ENCODE measurements around the gene ZDHHC14. TPM values are rescaled to one million over a fixed set of nuclear protein-coding genes. Genes with fewer than 3 reads are reported as not detected.

ZDHHC14 gene
- total RNA-seq, 2 experiments from 2014 or later, result 1.3 to 1.6 TPM

DNA sequence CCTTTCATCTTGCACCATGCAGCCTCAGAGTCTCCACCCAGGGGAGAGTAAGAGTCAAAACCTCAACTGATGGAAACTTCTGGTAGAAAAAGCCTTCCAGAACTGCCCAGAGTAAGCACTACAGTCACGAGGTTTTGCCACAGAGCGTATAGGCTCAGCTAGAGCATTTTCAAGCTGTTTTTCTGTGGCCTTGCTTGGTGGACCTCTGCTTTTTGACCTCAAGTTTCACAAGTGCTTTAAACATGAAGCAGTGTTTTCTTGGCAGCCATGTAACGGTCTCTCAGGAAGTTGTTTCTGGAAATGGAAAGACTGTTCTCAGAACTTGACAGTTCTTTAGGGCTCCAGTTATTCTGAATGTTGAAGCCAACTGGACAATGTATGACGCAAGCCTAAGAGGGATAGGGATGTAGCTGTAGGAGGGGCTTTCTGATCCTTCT lies 146.5 kb downstream of the ZDHHC14 start:
- intact Hi-C loops (cut with DNase I, micrococcal nuclease), result no loop called here

DNA sequence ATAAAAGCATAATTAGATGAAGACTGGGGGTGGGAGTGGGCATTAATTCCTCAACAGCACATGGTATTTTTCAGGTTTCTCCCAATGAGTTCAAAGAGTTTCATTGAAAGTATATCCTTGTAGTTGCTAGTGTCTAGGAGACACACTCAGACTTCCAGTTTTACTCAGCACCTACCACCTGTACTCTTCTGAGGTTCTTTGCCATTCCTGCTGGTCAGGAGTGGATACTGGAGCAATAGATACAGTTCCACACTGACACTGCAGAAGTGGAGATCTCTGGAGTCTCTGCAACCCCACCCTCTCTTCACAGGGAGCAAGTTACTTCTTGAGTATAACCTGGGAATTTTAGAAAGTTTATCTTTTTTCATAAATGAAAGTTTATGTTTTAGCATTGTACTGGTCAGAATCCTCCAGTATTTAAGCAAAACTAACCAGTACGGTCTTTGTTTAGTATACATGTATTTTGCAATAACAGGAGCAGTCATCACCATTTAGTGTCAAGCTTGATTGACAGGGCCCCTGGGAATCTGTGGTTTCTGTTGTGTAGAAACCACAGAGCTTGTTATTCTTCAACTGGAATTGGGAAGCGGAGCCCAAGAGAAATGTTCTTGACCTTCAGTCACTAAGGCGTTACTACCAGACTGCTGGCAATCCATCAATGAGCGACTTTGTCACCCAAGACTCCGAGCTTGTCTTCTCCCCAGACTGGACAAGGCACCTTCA lies 148.1 kb downstream of the ZDHHC14 start:
- Histone ChIP-seq H3K4me3 (ENCODE audit: low read length) (no peak overlapping the region), H3K4me1 (ENCODE audit: insufficient read depth, low read length) (peaks cover 18% of the 10 kb centered on the region), H3K9me3 (ENCODE audit: control insufficient read depth in 1 of 2, insufficient read depth in 1 of 2, low read length in 2 of 2) (no peaks in the 10 kb centered on the region), H3K27ac (ENCODE audit: low read depth in 1 of 2, low read length in 2 of 2) (no peak overlapping the region), H3K27me3 (ENCODE audit: control insufficient read depth in 1 of 2, insufficient read depth in 2 of 2, low read length in 2 of 2) (no peaks in the 10 kb centered on the region), H3K36me3 (ENCODE audit: insufficient read depth, low read length) (no peaks in the 10 kb centered on the region)
- no peak for TF ChIP-seq CTCF (IDR thresholded peaks at IDR 0.05)
- DNase-seq (no peak), ATAC-seq (ENCODE audit: poor library complexity) (no peak)
- Mint-ChIP-seq H3K4me3 (no peak overlapping the region), H3K27me3 (no peaks in the 10 kb centered on the region), H3K27ac (no peak overlapping the region), H3K9me3 (no peaks in the 10 kb centered on the region), H3K4me1 (ENCODE audit: low read depth) (peaks cover 13% of the 10 kb centered on the region), H3K36me3 (ENCODE audit: low read depth) (no peaks in the 10 kb centered on the region)
- CTCF ChIA-PET, result no interaction called here
- POLR2A ChIA-PET, result no interaction called here
- intact Hi-C loops (cut with DNase I, micrococcal nuclease), result no loop called here

More for the DNA sequence above, 146.5 kb downstream of the ZDHHC14 start:
- H3K27ac ChIP-seq (ENCODE audit: low read depth in 1 of 2, low read length in 2 of 2), result no peak overlapping the region
- ATAC-seq (ENCODE audit: poor library complexity) (peak; percentile 54), DNase-seq (peak in 2 of 14 experiments; percentile 26 to 27)
- Mint-ChIP-seq H3K4me1 (ENCODE audit: low read depth) (peaks cover 13% of the 10 kb centered on the region), H3K9me3 (no peaks in the 10 kb centered on the region), H3K27me3 (no peaks in the 10 kb centered on the region), H3K4me3 (no peak overlapping the region), H3K27ac (peak overlapping the region; percentile 13), H3K36me3 (ENCODE audit: low read depth) (no peaks in the 10 kb centered on the region)
- H3K9me3 ChIP-seq (ENCODE audit: control insufficient read depth in 1 of 2, insufficient read depth in 1 of 2, low read length in 2 of 2), result no peaks in the 10 kb centered on the region
- ChIA-PET CTCF (no interaction called here), POLR2A (interaction anchor here (1.2 kb wide), 1 partner anchor 9 kb away, joined by 3 read pairs; no protein-coding TSS in a partner anchor)
- TF ChIP-seq CTCF (IDR thresholded peaks at IDR 0.05), result no peak
- H3K27me3 ChIP-seq (ENCODE audit: control insufficient read depth in 1 of 2, insufficient read depth in 2 of 2, low read length in 2 of 2), result no peaks in the 10 kb centered on the region
- no peak overlapping the region for H3K4me3 ChIP-seq (ENCODE audit: low read length)
- no peaks in the 10 kb centered on the region for H3K36me3 ChIP-seq (ENCODE audit: insufficient read depth, low read length)
- H3K4me1 ChIP-seq (ENCODE audit: insufficient read depth, low read length), result peaks cover 13% of the 10 kb centered on the region

DNA sequence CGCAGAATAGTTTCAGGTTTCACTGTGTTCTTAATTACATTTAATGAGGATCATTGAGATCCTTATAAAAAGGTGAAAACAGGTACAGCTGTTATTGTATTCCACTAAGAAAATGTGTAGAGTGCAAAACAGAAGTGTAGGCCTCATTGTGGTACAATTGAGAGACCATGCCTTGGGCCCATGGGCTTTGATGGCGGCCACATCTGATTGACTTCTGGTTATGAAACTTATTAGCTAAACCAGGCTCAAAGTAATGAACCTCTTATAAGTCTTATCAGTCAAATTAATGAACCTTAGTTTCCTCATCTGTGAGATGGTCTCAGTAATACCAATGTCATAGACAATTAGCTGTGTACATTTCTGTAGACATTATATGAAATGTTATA lies 148.7 kb downstream of the ZDHHC14 start:
- Histone ChIP-seq H3K9me3 (ENCODE audit: control insufficient read depth in 1 of 2, insufficient read depth in 1 of 2, low read length in 2 of 2) (no peaks in the 10 kb centered on the region), H3K27ac (ENCODE audit: low read depth in 1 of 2, low read length in 2 of 2) (no peak overlapping the region), H3K27me3 (ENCODE audit: control insufficient read depth in 1 of 2, insufficient read depth in 2 of 2, low read length in 2 of 2) (no peaks in the 10 kb centered on the region), H3K4me3 (ENCODE audit: low read length) (no peak overlapping the region), H3K4me1 (ENCODE audit: insufficient read depth, low read length) (peaks cover 21% of the 10 kb centered on the region), H3K36me3 (ENCODE audit: insufficient read depth, low read length) (no peaks in the 10 kb centered on the region)
- H3K4me1 Mint-ChIP-seq (ENCODE audit: low read depth), result peaks cover 15% of the 10 kb centered on the region
- TF ChIP-seq CTCF (IDR thresholded peaks at IDR 0.05), result no peak
- H3K4me3 Mint-ChIP-seq, result no peak overlapping the region
- ChIA-PET POLR2A (no interaction called here), CTCF (no interaction called here)
- ATAC-seq (ENCODE audit: poor library complexity) (no peak), DNase-seq (no peak)
- no peaks in the 10 kb centered on the region for H3K27me3 Mint-ChIP-seq
- H3K27ac Mint-ChIP-seq, result no peak overlapping the region
- H3K9me3 Mint-ChIP-seq, result no peaks in the 10 kb centered on the region
- intact Hi-C loops (cut with DNase I, micrococcal nuclease), result no loop called here
- H3K36me3 Mint-ChIP-seq (ENCODE audit: low read depth), result no peaks in the 10 kb centered on the region
